Fibroblast of peridontal ligament (primary cell): ENCODE measurements around the gene PCSK5.
A peak's percentile ranks its signal among the peaks of the same experiment; 100 is the strongest.

Experiments used
- DNase-seq: peaks from one replicate; pipeline ENCODE4 v3.0.0-alpha.2; 2010; ENCODE audit errors: extremely low read depth

PCSK5 gene

GRCh38 chr9:76188286-76188685, 297.8 kb downstream of the PCSK5 start:
- DNase-seq: no peak

- no peak for DNase-seq
Measured at GRCh38 chr9:76188905-76189304, 298.4 kb downstream of the PCSK5 start.

DNA sequence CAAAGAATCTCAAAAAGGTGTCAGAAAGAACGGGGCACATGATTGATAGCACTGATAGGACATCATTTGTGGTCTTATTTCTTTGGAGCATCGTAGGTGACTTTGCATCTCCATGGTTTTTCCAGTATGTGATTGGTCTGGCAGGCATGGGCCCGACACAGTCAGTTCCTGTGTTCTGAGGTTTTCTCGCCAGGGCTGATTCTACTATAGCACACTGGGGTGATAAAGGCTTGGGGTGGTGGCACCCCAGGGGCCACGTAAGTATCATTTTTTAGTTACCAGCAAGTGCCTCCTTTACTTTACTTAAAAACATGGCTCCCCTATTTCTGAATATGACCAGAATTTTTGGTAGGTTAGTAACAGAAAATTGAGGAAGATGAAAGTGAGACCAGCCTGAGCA, 301.0 kb downstream of the PCSK5 start:
- DNase-seq: no peak

DNA sequence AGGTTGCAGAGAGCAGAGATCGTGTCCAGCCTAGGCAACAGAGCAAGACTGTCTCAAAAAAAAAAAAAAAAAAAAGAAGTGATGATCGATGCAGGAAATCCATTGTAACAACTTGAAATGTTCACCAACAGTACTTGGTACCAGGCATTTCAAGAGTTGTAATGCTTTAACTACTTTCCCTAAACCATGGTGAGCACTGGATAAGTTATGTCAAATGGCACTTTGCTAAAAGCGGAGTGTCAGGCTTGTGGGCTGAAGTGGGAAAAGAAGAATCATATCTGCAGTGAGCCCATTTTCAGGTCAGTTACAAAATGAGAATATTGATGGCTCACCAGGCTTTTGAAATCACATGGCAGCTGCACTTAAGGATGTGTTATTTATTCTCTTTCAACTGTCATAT, 301.5 kb downstream of the PCSK5 start:
- no peak for DNase-seq

DNA sequence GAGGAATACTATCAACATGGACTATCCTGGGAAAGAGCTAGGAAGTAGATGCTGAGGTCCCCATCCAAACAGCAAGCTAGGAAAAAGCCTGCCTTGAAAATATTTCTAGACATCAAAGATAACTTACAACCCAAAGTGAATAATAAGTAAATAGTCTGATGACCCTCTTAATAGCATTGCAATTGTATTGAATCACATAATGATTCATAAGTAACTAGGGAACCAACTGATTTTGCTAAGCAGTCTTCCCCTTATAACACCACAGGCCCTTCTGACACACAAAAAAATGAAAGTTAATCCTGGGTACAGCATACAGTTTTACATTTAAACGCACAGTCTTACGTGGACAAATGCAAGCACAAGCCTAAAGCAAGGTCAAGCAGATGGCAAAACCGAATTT, 304.4 kb downstream of the PCSK5 start:
- DNase-seq: no peak

- DNase-seq: peak; percentile 73
Measured at GRCh38 chr9:76198336-76198735, 307.9 kb downstream of the PCSK5 start.

DNA sequence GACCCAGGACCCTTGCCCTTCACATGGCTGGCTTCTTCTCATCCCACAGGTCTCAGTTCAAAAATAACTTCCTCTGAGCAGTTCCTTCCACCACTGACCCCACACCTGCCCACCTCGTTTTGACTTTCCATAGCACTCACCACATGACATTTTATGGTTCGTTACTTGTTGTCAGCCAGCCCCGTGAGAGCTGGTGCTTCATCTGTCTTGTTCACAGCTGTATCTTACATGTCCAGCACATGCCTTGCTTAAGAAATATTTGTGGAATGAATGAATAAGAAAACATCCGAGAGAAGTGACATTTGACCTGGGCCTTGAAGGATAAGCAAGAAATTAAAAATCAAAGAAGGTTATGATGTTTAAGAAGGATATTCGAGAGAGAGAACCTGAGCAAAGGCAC, 309.8 kb downstream of the PCSK5 start:
- no peak for DNase-seq

DNA sequence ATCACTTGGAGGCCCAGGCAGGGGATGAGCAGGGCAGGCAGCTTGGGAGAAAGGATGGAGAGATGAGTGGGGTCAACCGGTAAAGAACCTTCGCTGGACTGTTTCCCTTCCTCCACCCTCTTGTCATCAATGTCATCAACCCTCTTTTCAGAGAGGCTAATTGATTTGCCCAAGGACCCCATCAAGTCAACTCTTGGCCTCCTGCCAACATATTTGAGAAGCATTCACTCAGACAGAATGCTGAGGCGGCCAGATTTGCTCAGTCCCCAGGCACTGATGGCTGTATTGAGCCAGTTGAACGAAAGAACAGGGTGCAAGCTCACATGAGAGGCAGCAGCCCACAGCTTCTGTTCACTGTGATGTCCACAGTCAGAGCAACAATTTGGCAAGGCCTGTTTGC, 310.3 kb downstream of the PCSK5 start:
- no peak for DNase-seq

DNA sequence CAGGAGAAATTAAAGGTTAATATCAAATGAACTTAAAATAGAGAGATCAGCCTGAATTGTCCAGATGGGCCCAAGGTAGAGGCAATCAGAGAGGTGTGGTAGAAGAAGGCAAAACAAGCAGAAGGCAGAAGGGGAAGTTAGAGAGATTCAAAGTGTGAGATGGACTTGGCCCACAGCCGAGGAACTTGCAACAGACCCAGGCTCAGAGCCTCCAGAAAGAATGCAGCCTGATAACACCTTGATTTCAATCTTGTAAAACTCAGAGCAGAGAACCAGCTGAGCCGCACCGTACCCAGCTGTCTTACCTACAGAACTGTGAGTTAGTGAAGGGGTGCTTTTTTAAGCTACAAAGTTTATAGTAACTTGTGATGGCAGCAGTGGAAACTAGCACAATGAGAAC, 312.9 kb downstream of the PCSK5 start:
- DNase-seq: no peak

GRCh38 chr9:76206821-76207220, 316.3 kb downstream of the PCSK5 start:
- DNase-seq: no peak

- DNase-seq: peak; percentile 6
Measured at GRCh38 chr9:76213751-76214150, 323.3 kb downstream of the PCSK5 start.

- DNase-seq: peak; percentile 86
Measured at GRCh38 chr9:76215066-76215465, 324.6 kb downstream of the PCSK5 start.

- peak; percentile 94 for DNase-seq
Measured at GRCh38 chr9:76216161-76216649, 325.7 kb downstream of the PCSK5 start.

- DNase-seq: no peak
Measured at GRCh38 chr9:76218117-76218885, 327.8 kb downstream of the PCSK5 start.

DNA sequence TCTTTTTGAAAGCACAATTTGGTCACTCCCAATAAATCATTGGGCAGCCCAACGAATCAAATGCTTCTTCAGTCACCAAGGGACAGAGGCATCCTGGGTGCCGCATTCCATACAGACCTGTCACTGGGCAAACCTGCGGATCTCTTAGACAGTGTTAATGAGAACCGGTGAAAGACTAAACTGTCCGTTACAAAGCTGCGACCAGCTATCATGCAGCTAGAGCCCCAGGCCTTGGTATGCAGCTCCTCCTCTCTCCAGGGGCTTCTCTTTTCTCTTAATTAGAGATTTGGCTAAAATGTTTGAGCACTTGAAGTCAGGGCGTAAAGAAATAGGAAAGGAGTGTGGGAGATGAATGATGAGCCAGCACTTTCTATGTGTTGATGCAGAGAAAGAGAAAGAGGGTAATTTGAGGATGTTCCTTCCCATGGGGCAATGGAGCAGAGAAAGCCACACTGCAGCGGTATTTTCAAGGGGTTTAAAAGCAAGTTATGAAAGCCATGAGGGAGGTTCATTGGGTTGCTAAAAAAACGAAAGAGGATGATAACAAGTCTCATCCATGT, 328.5 kb downstream of the PCSK5 start:
- DNase-seq: no peak

- no peak for DNase-seq
Measured at GRCh38 chr9:76219560-76220151, 329.2 kb downstream of the PCSK5 start.

GRCh38 chr9:76221423-76221822, 330.9 kb downstream of the PCSK5 start:
- DNase-seq: no peak

DNA sequence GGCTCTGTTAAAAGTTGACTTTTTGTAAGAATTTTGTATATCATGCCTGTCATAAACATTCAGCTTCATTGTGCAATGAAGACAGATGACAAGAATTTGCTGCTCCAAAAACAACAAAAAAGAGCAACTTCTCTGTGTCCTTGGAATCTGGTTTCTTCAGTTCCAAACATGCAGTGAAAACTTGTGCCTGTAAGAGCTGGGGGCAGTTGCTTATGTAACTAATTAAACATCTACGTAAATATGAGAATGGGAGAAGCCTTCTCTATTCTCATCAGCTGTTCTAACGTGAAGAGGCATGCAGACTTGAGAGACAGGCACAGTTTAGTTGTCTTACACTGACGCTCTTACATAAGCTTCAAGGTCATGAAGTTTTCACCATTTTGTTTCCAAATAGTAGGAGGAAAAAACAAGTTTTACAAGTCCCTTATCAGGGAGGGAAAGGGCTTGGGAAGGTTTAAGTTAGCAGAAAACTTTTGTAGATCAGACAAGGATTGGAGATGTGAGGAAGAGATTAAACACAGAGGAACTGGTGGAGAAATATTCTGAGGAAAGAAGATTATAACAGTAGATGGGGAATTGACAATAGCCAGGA, 333.4 kb downstream of the PCSK5 start:
- DNase-seq: peak; percentile 47

- DNase-seq: no peak
Measured at GRCh38 chr9:76227156-76227555, 336.7 kb downstream of the PCSK5 start.

DNA sequence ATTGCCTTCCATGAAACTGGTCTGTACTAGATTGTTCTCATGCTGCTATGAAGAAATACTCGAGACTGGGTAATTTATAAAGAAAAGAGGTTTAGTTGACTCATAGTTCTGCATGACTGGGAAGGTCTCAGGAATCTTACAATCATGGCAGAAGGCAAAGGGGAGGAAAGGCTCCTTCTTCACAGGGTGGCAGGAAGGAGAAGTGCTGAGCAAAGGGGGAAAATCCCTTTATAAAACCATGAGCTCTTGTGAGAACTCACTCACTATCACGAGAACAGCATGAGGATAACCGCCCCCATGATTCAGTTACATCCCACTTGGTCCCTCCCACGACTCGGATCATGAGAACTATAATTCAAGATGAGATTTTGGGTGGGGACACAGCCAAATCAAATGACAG, 340.5 kb downstream of the PCSK5 start:
- DNase-seq: no peak

DNA sequence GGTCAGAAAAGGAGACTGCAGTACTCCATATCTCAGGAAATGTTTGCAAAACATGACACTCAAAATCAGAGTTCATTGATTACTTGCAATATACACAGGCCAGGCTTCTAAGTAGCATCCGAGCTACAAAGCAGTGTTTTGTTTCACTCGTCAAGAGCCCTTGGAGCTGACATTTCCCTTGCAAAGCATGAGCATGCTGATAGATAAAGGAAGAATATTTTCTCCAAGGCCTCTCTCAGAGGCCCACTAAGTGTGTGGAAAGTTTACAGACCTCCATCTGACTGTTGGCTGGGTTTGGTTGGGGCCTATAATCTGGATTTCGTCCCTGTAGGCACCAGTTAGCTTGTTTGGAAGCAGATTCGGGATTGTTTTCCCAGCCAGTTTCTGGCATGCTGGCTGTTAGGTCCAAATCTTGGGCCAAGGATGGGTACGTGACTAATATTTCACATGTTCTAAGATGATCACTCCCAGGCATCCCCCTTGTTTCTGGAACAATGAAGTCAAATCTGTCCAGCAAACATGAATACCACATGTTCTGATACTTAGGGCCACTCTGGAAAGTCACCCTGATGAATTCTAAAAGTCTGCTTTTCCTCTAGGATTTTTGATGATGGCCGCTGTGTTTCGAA, 342.5 kb downstream of the PCSK5 start:
- no peak for DNase-seq

DNA sequence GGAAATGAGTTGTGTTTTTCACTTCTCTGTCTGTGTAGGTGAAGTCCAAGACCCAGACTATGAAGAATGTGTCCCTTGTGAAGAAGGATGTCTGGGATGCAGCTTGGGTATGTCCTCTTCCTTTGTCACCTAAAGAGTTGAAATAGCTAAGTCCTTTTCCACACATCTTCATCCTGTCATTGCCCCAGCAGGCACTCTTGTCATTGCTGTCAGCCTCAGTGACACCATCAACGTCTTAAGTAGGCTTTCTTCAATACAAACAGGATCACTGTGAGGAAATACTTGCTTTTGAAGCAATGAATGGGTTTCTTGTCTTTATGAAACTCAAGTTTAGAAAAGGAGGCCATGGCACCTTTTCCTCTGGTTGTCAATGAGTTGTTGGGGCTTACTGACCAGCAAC, 350.1 kb downstream of the PCSK5 start:
- DNase-seq: no peak
